K562 (cell line): ENCODE data around the gene SOHLH1. TPM values are rescaled to one million over a fixed set of nuclear protein-coding genes. Genes with fewer than 3 reads are reported as not detected.
A peak's percentile ranks its signal among the peaks of the same experiment; 100 is the strongest.

Experiments
- ATAC-seq: fragments of 200-7000 bp; cut with Tn5 transposase; 3 replicates; pipeline ENCODE4 v1.9.1; 2020; ENCODE audit warnings: moderate library complexity
- BruUV-seq: library from RNA; stranded (reverse); fragments of 400-500 nt; replicated peaks from 2 replicates; lab custom pipeline; 2021; lab: Mats Ljungman, UMichigan
- CTCF ChIA-PET: fragments of 300-600 bp; formaldehyde crosslinking; extraction: SDS; loops from one replicate; lab custom pipeline; 2021; ENCODE audit warnings: low intra/inter-chr PET ratio; lab: Yijun Ruan, JAX
- POLR2A ChIA-PET: fragments of 300-600, 350-650 bp; sonication (Branson Sonifier 250); formaldehyde crosslinking; extraction: SDS; loops from one replicate; lab custom pipeline; 2021; ENCODE audit warnings: antibody characterized with exemption, inconsistent platforms; lab: Yijun Ruan, JAX
- DNase-seq, 4 experiments: peaks; one replicate each; pipeline versions ENCODE4 v3.0.0 to v3.0.0-alpha.2; 2011 to 2018; ENCODE audit warnings: low spot score in 3 of 4, mixed read lengths in 3 of 4; ENCODE audit errors: extremely low read depth in 1 of 4
- FAIRE-seq: peaks from 2 replicates; lab custom pipeline; 2011; peaks lifted over from hg19 to GRCh38; lab: Jason Lieb, UNC
- H2AFZ ChIP-seq: 2 replicates; pipeline ENCODE4 v1.6.0; 2011; ENCODE audit warnings: low read depth, low read length, control low read depth, inconsistent platforms
- H3K27ac ChIP-seq: fragments of 200-600 bp; 3 replicates; pipeline ENCODE4 v1.8.0; 2011; ENCODE audit warnings: low read depth, mild to moderate bottlenecking, control low read depth, inconsistent platforms, low read length, moderate library complexity, mixed read lengths; ENCODE audit errors: extremely low read depth
- H3K27me3 ChIP-seq, 2 experiments: fragments of 300-600 bp in 1 of 2; 2 replicates in 1 of 2; 3 replicates in 1 of 2; pipeline versions ENCODE4 v1.6.0 to v1.8.0; 2011; ENCODE audit warnings: inconsistent platforms in 2 of 2, low read length in 2 of 2, mild to moderate bottlenecking in 1 of 2, mixed read lengths in 1 of 2, moderate library complexity in 1 of 2; ENCODE audit not compliant: control insufficient read depth in 2 of 2, insufficient read depth in 2 of 2
- H3K36me3 ChIP-seq: fragments of 300-600 bp; 3 replicates; pipeline ENCODE4 v1.8.0; 2011; ENCODE audit warnings: mild to moderate bottlenecking, low read length, inconsistent platforms; ENCODE audit not compliant: control insufficient read depth, insufficient read depth
- H3K4me1 ChIP-seq, 2 experiments: fragments of 200-600 bp in 1 of 2; replicated peaks in 1 of 2; 2 replicates in 1 of 2; 3 replicates in 1 of 2; pipeline versions ENCODE4 v1.5.1 to v1.8.0; 2011; ENCODE audit warnings: inconsistent platforms in 2 of 2, low read length in 2 of 2, mild to moderate bottlenecking in 1 of 2, mixed read lengths in 1 of 2, moderate library complexity in 1 of 2; ENCODE audit not compliant: control insufficient read depth in 2 of 2, insufficient read depth in 2 of 2
- H3K4me2 ChIP-seq: 2 replicates; pipeline ENCODE4 v1.6.1; 2011; ENCODE audit warnings: low read length, control low read depth, inconsistent platforms, mixed read lengths; ENCODE audit not compliant: insufficient read depth
- H3K4me3 ChIP-seq: fragments of 200-600 bp; sonication (generic), shearing (Covaris generic); 2 replicates; pipeline ENCODE4 v1.5.1; 2016; ENCODE audit warnings: control low read depth, inconsistent platforms
- H3K79me2 ChIP-seq: fragments of 200-600 bp; 3 replicates; pipeline ENCODE4 v1.8.0; 2011; ENCODE audit warnings: low read length, inconsistent platforms; ENCODE audit not compliant: control insufficient read depth, insufficient read depth
- H3K9ac ChIP-seq, 2 experiments: 2 replicates each; pipeline versions ENCODE4 v1.6.0 to v1.6.1; 2011; ENCODE audit warnings: low read depth in 2 of 2, low read length in 2 of 2, control low read depth in 1 of 2, inconsistent platforms in 1 of 2, mild to moderate bottlenecking in 1 of 2, mixed read lengths in 1 of 2; ENCODE audit not compliant: insufficient read depth in 1 of 2
- H3K9me1 ChIP-seq: one replicate; pipeline ENCODE4 v1.6.0; 2011; ENCODE audit warnings: inconsistent platforms, mild to moderate bottlenecking, low read length, moderate library complexity; ENCODE audit not compliant: control insufficient read depth, insufficient read depth
- H3K9me3 ChIP-seq: replicated peaks from 2 replicates; pipeline ENCODE4 v1.5.1; 2011; ENCODE audit warnings: low read depth, low read length, inconsistent platforms; ENCODE audit not compliant: control insufficient read depth, insufficient read depth
- H4K20me1 ChIP-seq: replicated peaks from 2 replicates; pipeline ENCODE4 v1.6.1; 2011; ENCODE audit warnings: low read length, inconsistent platforms, mixed read lengths; ENCODE audit not compliant: control insufficient read depth, insufficient read depth
- EGR1 ChIP-seq: fragments of 450-650 bp; conservative IDR thresholded peaks from 2 replicates; pipeline ENCODE4 v1.6.1; 2017; ENCODE audit warnings: mild to moderate bottlenecking
- GATAD2B ChIP-seq: fragments of 450-650 bp; IDR thresholded peaks from 2 replicates; pipeline ENCODE4 v1.6.1; 2017; ENCODE audit warnings: mild to moderate bottlenecking, borderline replicate concordance
- SLC30A9 ChIP-seq: fragments of 250-450 bp; sonication (Bioruptor Pico); IDR thresholded peaks from 2 replicates; pipeline ENCODE4 v1.8.0; 2022; ENCODE audit warnings: mild to moderate bottlenecking, moderate library complexity
- SMARCB1 ChIP-seq: IDR thresholded peaks from 2 replicates; pipeline ENCODE4 v1.6.1; 2011; ENCODE audit warnings: improper control_type of control experiment, low read depth; ENCODE audit not compliant: insufficient read length
- XRCC5 ChIP-seq: fragments of 200-400 bp; formaldehyde crosslinking; IDR thresholded peaks from 2 replicates; pipeline ENCODE4 v1.6.1; 2017; ENCODE audit warnings: low read depth, mild to moderate bottlenecking, low read length
- ZFP36 ChIP-seq: fragments of 150-350 bp; IDR thresholded peaks from 2 replicates; pipeline ENCODE4 v1.6.1; 2018; ENCODE audit warnings: low read length, low read depth; ENCODE audit not compliant: partially characterized antibody
- ZNF133 ChIP-seq: fragments of 250-450 bp; sonication (Bioruptor Pico); IDR thresholded peaks from 2 replicates; pipeline ENCODE4 v1.4.0; 2020; ENCODE audit warnings: mild to moderate bottlenecking
- WGBS: fragments of 100-300 bp; shearing (Covaris generic); methylation state at CpG from one replicate; pipeline ENCODE4 v1.1.6; 2016; ENCODE audit warnings: low coverage, mixed read lengths; ENCODE audit not compliant: insufficient coverage; ENCODE audit errors: missing lambda C conversion rate; 5-methylcytosine and 5-hydroxymethylcytosine counted together
- in situ Hi-C: fragments of 300-500 bp; cut with MboI; formaldehyde crosslinking; loops from 4 replicates; pipeline ENCODE4 v1.15.0; 2018; ENCODE audit warnings: inconsistent platforms, mixed read lengths
- intact Hi-C: fragments of 100-400 bp; cut with micrococcal nuclease; formaldehyde crosslinking; loops from 2 replicates; pipeline ENCODE4 v1.14.2; 2022
- polyA plus RNA-seq, 8 experiments: library from polyadenylated mRNA; depleted of rRNA in 4 of 8; stranded (reverse) in 5 of 8; unstranded in 3 of 8; fragments of >200 nt; fragmentation: Nextera tagmentation in 2 of 8; fragmentation: Illumina TruSeq in 1 of 8; extraction: Ambion mirVana in 2 of 8; extraction: Trizol in 1 of 8; gene quantifications; 2 replicates each; pipeline versions ENCODE4 v1.2.1 to v1.2.3, GENCODE V29; 2011 to 2014; ENCODE audit warnings: inconsistent platforms in 1 of 8, missing spikeins in 1 of 8
- total RNA-seq, 7 experiments: library from RNA; depleted of rRNA in 6 of 7; stranded (reverse); fragments of >200 nt in 6 of 7; fragmentation: Illumina TruSeq in 2 of 7; extraction: Trizol in 2 of 7; gene quantifications; 2 replicates each; pipeline versions ENCODE4 v1.2.1 to v1.2.3, GENCODE V29; 2011 to 2021; ENCODE audit warnings: low replicate concordance in 1 of 7
- TF ChIP-seq, protein P1 (sequence below): fragments of 200-400 bp; formaldehyde crosslinking; IDR thresholded peaks from 2 replicates; pipeline ENCODE4 v1.6.1; 2017; ENCODE audit warnings: mild to moderate bottlenecking, low read depth, low read length, moderate library complexity
- TF ChIP-seq, protein P2 (sequence below): conservative IDR thresholded peaks from 2 replicates; pipeline ENCODE4 v1.6.1; 2011; ENCODE audit warnings: low read depth, mild to moderate bottlenecking, low read length; ENCODE audit not compliant: control insufficient read depth
- TF ChIP-seq, protein P3 (sequence below): fragments of 200-800 bp; sonication (Bioruptor generic); IDR thresholded peaks from 2 replicates; pipeline ENCODE4 v1.6.1; 2017; ENCODE audit warnings: missing genetic modification characterization, missing compliant biosample characterization

SOHLH1 gene
- total and polyA plus RNA-seq, 9 of the 15 experiments (the other 6 are each of a cell fraction or from before 2014, with no cell fraction given), result 0.17 to 0.41 (median 0.29) TPM; not detected in 6

DNA sequence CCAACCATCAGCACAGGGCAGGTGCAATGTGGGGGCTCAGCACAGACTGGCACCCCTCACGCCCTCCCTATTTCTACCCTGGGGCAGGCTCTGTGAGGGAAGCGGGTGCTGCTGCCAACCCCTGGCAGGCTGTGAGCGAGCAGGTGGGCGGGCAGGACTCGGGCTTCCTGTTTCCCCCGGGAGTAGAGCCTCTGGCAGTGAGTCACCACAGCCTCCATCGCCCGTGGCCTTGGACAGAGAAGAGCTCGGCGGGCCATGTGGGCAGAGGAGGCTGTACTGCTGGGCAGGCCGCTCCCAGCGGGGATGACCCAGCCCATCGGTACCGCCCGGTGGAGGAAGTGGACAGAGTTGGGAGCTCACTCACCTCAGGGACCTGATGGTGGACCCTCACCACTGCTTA is 19.3 kb upstream of the SOHLH1 start:
- Histone ChIP-seq H3K4me2 (no peak overlapping the region), H3K4me1 (peaks cover 0 to 18% of the 10 kb centered on the region in 2 experiments; a peak in 2 of 5 replicates), H3K9me1 (no peaks in the 10 kb centered on the region), H4K20me1 (peaks cover 11% of the 10 kb centered on the region), H3K9me3 (no peaks in the 10 kb centered on the region), H3K9ac (no peak overlapping the region), H3K27ac (no peak overlapping the region), H2AFZ (no peak overlapping the region), H3K4me3 (no peak overlapping the region), H3K36me3 (no peaks in the 10 kb centered on the region), H3K79me2 (no peaks in the 10 kb centered on the region), H3K27me3 (peaks cover 14 to 74% of the 10 kb centered on the region in 2 experiments; a peak in 4 of 5 replicates)
- CTCF ChIA-PET, result no interaction called here
- BruUV-seq, result no TSS peak
- POLR2A ChIA-PET, result interaction anchor here (0.6 kb wide), 1 partner anchor 409 kb away, joined by 3 read pairs; no protein-coding TSS in a partner anchor
- ATAC-seq (no peak), FAIRE-seq (no peak), DNase-seq (no peak)
- in situ Hi-C loops (no loop called here), intact Hi-C loops (no loop called here)
- TF ChIP-seq EGR1, result peak; percentile 18; the same call in 1 of the 2 replicates
- TF ChIP-seq ZNF133 (CRISPR knock-in tag), result no peak
- 3% methylated on average over 15 of the region's 15 CpGs for WGBS

DNA sequence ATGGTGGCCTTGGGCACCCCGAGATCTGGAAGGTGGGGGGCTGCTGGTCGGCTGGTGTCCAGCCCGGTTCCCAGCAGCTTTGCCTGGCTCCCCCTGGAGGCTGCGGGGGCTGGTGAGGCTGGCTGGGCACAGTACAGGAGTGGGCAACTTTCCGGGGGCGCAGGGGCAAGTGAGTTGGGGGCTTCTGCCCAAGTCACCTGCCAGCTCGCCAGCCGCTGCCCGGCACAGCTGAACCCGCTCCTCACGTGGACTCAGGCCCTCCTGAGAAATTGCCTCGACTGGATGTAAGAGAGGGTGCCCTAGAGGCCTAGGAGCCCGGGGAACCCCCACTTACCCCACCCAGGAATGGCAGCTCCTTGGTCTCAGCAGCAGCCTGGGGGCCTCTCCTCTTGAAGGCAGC is 18.1 kb upstream of the SOHLH1 start:
- FAIRE-seq (no peak), ATAC-seq (no peak), DNase-seq (no peak)
- Histone ChIP-seq H3K27ac (no peak overlapping the region), H3K4me3 (no peak overlapping the region), H3K9ac (no peak overlapping the region), H3K79me2 (no peaks in the 10 kb centered on the region), H3K9me1 (no peaks in the 10 kb centered on the region), H3K27me3 (peaks cover 17 to 74% of the 10 kb centered on the region in 2 experiments; a peak in 4 of 5 replicates), H2AFZ (no peak overlapping the region), H3K9me3 (no peaks in the 10 kb centered on the region), H3K4me1 (peaks cover 0 to 18% of the 10 kb centered on the region in 2 experiments; a peak in 2 of 5 replicates), H4K20me1 (peaks cover 11% of the 10 kb centered on the region), H3K4me2 (no peak overlapping the region), H3K36me3 (no peaks in the 10 kb centered on the region)
- whole genome bisulfite sequencing, result 0% methylated on average over 11 of the region's 13 CpGs
- in situ Hi-C loops (no loop called here), intact Hi-C loops (no loop called here)
- ChIA-PET POLR2A (interaction anchor here (0.8 kb wide), 1 partner anchor 13 kb away, joined by 3 read pairs; no protein-coding TSS in a partner anchor), CTCF (no interaction called here)
- BruUV-seq, result no TSS peak
- TF ChIP-seq ZFP36, result no peak
- TF ChIP-seq, protein P1, sequence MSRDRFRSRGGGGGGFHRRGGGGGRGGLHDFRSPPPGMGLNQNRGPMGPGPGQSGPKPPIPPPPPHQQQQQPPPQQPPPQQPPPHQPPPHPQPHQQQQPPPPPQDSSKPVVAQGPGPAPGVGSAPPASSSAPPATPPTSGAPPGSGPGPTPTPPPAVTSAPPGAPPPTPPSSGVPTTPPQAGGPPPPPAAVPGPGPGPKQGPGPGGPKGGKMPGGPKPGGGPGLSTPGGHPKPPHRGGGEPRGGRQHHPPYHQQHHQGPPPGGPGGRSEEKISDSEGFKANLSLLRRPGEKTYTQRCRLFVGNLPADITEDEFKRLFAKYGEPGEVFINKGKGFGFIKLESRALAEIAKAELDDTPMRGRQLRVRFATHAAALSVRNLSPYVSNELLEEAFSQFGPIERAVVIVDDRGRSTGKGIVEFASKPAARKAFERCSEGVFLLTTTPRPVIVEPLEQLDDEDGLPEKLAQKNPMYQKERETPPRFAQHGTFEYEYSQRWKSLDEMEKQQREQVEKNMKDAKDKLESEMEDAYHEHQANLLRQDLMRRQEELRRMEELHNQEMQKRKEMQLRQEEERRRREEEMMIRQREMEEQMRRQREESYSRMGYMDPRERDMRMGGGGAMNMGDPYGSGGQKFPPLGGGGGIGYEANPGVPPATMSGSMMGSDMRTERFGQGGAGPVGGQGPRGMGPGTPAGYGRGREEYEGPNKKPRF, result no peak
- TF ChIP-seq SMARCB1, result no peak
- TF ChIP-seq GATAD2B, result no peak
- no peak for TF ChIP-seq SLC30A9 (CRISPR knock-in tag)
- TF ChIP-seq, protein P2, sequence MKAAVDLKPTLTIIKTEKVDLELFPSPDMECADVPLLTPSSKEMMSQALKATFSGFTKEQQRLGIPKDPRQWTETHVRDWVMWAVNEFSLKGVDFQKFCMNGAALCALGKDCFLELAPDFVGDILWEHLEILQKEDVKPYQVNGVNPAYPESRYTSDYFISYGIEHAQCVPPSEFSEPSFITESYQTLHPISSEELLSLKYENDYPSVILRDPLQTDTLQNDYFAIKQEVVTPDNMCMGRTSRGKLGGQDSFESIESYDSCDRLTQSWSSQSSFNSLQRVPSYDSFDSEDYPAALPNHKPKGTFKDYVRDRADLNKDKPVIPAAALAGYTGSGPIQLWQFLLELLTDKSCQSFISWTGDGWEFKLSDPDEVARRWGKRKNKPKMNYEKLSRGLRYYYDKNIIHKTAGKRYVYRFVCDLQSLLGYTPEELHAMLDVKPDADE, result no peak
- TF ChIP-seq XRCC5, result no peak
- TF ChIP-seq, protein P3, sequence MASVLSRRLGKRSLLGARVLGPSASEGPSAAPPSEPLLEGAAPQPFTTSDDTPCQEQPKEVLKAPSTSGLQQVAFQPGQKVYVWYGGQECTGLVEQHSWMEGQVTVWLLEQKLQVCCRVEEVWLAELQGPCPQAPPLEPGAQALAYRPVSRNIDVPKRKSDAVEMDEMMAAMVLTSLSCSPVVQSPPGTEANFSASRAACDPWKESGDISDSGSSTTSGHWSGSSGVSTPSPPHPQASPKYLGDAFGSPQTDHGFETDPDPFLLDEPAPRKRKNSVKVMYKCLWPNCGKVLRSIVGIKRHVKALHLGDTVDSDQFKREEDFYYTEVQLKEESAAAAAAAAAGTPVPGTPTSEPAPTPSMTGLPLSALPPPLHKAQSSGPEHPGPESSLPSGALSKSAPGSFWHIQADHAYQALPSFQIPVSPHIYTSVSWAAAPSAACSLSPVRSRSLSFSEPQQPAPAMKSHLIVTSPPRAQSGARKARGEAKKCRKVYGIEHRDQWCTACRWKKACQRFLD, result no peak
